Lung (tissue), 12 donors: ENCODE data around the gene TEKTIP1. TPM values are rescaled to one million over a fixed set of nuclear protein-coding genes. Genes with fewer than 3 reads are reported as not detected.

Experiments
- ATAC-seq: fragments of 200-7000 bp; cut with Tn5 transposase; one replicate; pipeline ENCODE4 v1.9.1; 2020; ENCODE audit warnings: moderate number of reproducible peaks; ENCODE audit not compliant: insufficient read depth, low FRiP score
- DNase-seq, 3 donors: peaks; one replicate each; pipeline ENCODE4 v3.0.0-alpha.2; 2013 to 2017
- H3K27ac ChIP-seq, 2 donors: one replicate each; pipeline ENCODE4 v1.5.1; 2013; ENCODE audit warnings: mild to moderate bottlenecking in 2 of 2, moderate library complexity in 2 of 2, control low read depth in 1 of 2, inconsistent platforms in 1 of 2, low read depth in 1 of 2, low read length in 1 of 2
- H3K27me3 ChIP-seq, 3 donors: one replicate each; pipeline ENCODE4 v1.5.1; 2013; ENCODE audit warnings: low read length in 2 of 3; ENCODE audit not compliant: control insufficient read depth in 3 of 3, insufficient read depth in 3 of 3
- H3K36me3 ChIP-seq, 4 donors: one replicate each; pipeline ENCODE4 v1.5.1; 2013; ENCODE audit warnings: low read length in 4 of 4, mild to moderate bottlenecking in 1 of 4, moderate library complexity in 1 of 4; ENCODE audit not compliant: control insufficient read depth in 4 of 4, insufficient read depth in 4 of 4
- H3K4me1 ChIP-seq, 5 donors: one replicate each; pipeline ENCODE4 v1.5.1; 2013; ENCODE audit warnings: low read length in 5 of 5, mild to moderate bottlenecking in 2 of 5, moderate library complexity in 1 of 5; ENCODE audit not compliant: control insufficient read depth in 5 of 5, insufficient read depth in 5 of 5
- H3K4me3 ChIP-seq: one replicate; pipeline ENCODE4 v1.5.1; 2013; ENCODE audit warnings: mild to moderate bottlenecking, control low read depth, moderate library complexity
- H3K9ac ChIP-seq, 2 donors: one replicate each; pipeline ENCODE4 v1.5.1; 2013; ENCODE audit warnings: low read length in 2 of 2, control low read depth in 1 of 2; ENCODE audit not compliant: insufficient read depth in 1 of 2
- H3K9me3 ChIP-seq, 4 donors: one replicate each; pipeline ENCODE4 v1.5.1; 2013; ENCODE audit warnings: low read length in 3 of 4, mild to moderate bottlenecking in 1 of 4, moderate library complexity in 1 of 4; ENCODE audit not compliant: control insufficient read depth in 4 of 4, insufficient read depth in 3 of 4
- CTCF ChIP-seq: IDR thresholded peaks from 2 replicates; pipeline ENCODE4 v1.5.1; 2012; ENCODE audit warnings: mild to moderate bottlenecking; ENCODE audit errors: control extremely low read depth, extremely low read depth
- WGBS, 2 donors: extraction: QIAGEN DNeasy Blood & Tissue Kit; methylation state at CpG; one replicate each; pipeline ENCODE4 v1.1.7; 2013; 5-methylcytosine and 5-hydroxymethylcytosine counted together
- polyA plus RNA-seq, 2 donors: library from polyadenylated mRNA; stranded (reverse); fragments of 200-250 nt; gene quantifications; one replicate each; pipeline ENCODE4 v1.2.1, GENCODE V29; 2013
- total RNA-seq, 2 donors: library from RNA; depleted of rRNA in 1 of 2; stranded (reverse); fragments of >200 nt in 1 of 2; gene quantifications; one replicate each; pipeline ENCODE4 v1.2.1, GENCODE V29; 2014 to 2021
- donor health status: control.
- donor health status: control.
- donor health status: Bipolar disorder and iron deficiency.
- donor health status: healthy.
- donor health status: DM: yes; HTN: yes; CAD: no.

TEKTIP1 gene
- total and polyA plus RNA-seq, 4 donors = 0.20 to 5.8 (median 0.91) TPM

- no peak for TF ChIP-seq CTCF
- Histone ChIP-seq H3K9me3 (no peaks in the 10 kb centered on the region), H3K27ac (no peak overlapping the region), H3K9ac (no peak overlapping the region), H3K4me1 (peaks cover 0 to 15% (median 5%) of the 10 kb centered on the region in 5 donors), H3K27me3 (no peaks in the 10 kb centered on the region), H3K4me3 (no peak overlapping the region), H3K36me3 (peaks cover 0 to 16% (median 9%) of the 10 kb centered on the region in 4 donors)
- WGBS, 2 donors = 92 to 95% methylated on average over 21 to 22 of the region's 22 CpGs
- DNase-seq (no peak), ATAC-seq (no peak)
Measured at GRCh38 chr19:3510727-3511126, 28.2 kb upstream of the TEKTIP1 start.

GRCh38 chr19:3511506-3512251, 27.3 kb upstream of the TEKTIP1 start:
- Histone ChIP-seq H3K27ac (no peak overlapping the region), H3K4me1 (peaks cover 0 to 23% (median 5%) of the 10 kb centered on the region in 5 donors), H3K36me3 (peaks cover 0 to 16% (median 9%) of the 10 kb centered on the region in 4 donors), H3K9ac (no peak overlapping the region), H3K27me3 (no peaks in the 10 kb centered on the region), H3K9me3 (no peaks in the 10 kb centered on the region), H3K4me3 (no peak overlapping the region)
- ATAC-seq = no peak
- TF ChIP-seq CTCF = no peak
- DNase-seq = no peak
- 88 to 90% methylated on average over 26 of the region's 26 CpGs for WGBS, 2 donors

GRCh38 chr19:3512562-3513228, 26.3 kb upstream of the TEKTIP1 start:
- Histone ChIP-seq H3K4me3 (no peak overlapping the region), H3K27me3 (no peaks in the 10 kb centered on the region), H3K36me3 (peaks cover 0 to 16% (median 9%) of the 10 kb centered on the region in 4 donors), H3K9ac (no peak overlapping the region), H3K9me3 (no peaks in the 10 kb centered on the region), H3K27ac (no peak overlapping the region), H3K4me1 (peaks cover 0 to 19% (median 2%) of the 10 kb centered on the region in 5 donors)
- 93 to 96% methylated on average over 17 of the region's 17 CpGs for WGBS, 2 donors
- DNase-seq (no peak), ATAC-seq (no peak)
- TF ChIP-seq CTCF = no peak
